ENCODE results near the gene ZNF837. TPM values are rescaled to one million over a fixed set of nuclear protein-coding genes. Genes with fewer than 3 reads are reported as not detected.

Gene ZNF837
- total and polyA plus RNA-seq, 2 of the 4 experiments (the other 2 are of a cell fraction), result 0.54 to 1.2 TPM

DNA sequence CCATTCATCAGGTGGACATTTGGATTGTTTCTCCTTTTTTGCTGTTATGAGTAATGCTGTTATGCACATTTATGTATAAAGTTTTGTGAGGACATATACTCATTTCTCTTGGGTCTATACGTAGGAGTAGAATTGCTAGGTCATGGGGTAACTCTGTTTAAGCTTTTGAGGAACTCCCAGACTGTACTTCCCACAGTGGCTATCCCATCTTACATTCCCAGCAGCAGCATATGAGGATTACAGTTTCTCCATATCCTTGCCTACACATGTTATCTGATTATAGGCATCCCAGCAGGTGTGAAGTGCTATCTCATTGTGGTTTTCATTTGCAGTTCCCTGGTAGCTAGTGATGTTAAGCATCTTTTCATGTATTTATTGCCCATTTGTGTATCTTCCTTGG is 48.1 kb downstream of the ZNF837 start:
- Histone ChIP-seq H3K14ac (replicated peaks; ENCODE audit: low read depth, low read length) (no peak overlapping the region), H3K36me3 (ENCODE audit: control insufficient read depth, insufficient read depth, low read length) (peaks cover 19% of the 10 kb centered on the region), H2BK5ac (ENCODE audit: low read depth, low read length, poor library complexity, severe bottlenecking) (no peak overlapping the region), H2BK20ac (ENCODE audit: low read depth, low read length) (no peak overlapping the region), H3K56ac (ENCODE audit: extremely low read depth, insufficient read depth, low read length) (no peak overlapping the region), H4K20me1 (ENCODE audit: insufficient read depth, low read length) (peaks cover 5% of the 10 kb centered on the region; the same call in 1 of the 2 replicates), H3K18ac (ENCODE audit: low read depth, low read length) (no peak overlapping the region), H2AFZ (replicated peaks; ENCODE audit: low read length, poor library complexity) (no peak overlapping the region), H4K8ac (ENCODE audit: low read depth in 2 of 2, low read length in 2 of 2) (no peak overlapping the region), H2BK120ac (ENCODE audit: low read depth, low read length) (no peak overlapping the region), H4K91ac (ENCODE audit: insufficient read depth, low read depth, low read length) (no peak overlapping the region), H2AK9ac (replicated peaks; ENCODE audit: low read depth, low read length, poor library complexity) (no peak overlapping the region), H3K23ac (ENCODE audit: low read depth, low read length) (no peak overlapping the region), H3K9me3 (ENCODE audit: control insufficient read depth, insufficient read depth, low read length) (peaks cover under 1% of the 10 kb centered on the region; the same call in 1 of the 2 replicates), H3K9me1 (ENCODE audit: insufficient read depth, low read length) (peaks cover 16% of the 10 kb centered on the region), H3K4ac (ENCODE audit: low read depth, low read length) (no peak overlapping the region), H2AK5ac (ENCODE audit: low read depth, low read length) (no peak overlapping the region), H3K4me1 (ENCODE audit: control insufficient read depth, insufficient read depth, low read length) (no peaks in the 10 kb centered on the region), H3K79me1 (ENCODE audit: low read depth in 1 of 2, low read length in 2 of 2) (peaks cover 18 to 48% of the 10 kb centered on the region in 2 experiments), H4K5ac (ENCODE audit: low read depth, low read length) (no peak overlapping the region), H3K27ac (ENCODE audit: insufficient read depth, low read length) (no peak overlapping the region), H3K4me2 (ENCODE audit: low read depth, low read length) (no peak overlapping the region), H2BK15ac (ENCODE audit: low read depth, low read length) (no peak overlapping the region), H3K27me3 (ENCODE audit: control insufficient read depth, insufficient read depth, low read length) (no peaks in the 10 kb centered on the region), H3K9ac (ENCODE audit: low read depth, low read length) (no peak overlapping the region), H3K4me3 (ENCODE audit: insufficient read depth, low read depth, low read length) (no peak overlapping the region)
- in situ Hi-C loops (cut with MboI; ENCODE audit: low sequenced_read_pairs), result no loop called here
- intact Hi-C loops (cut with micrococcal nuclease), result no loop called here
- TF ChIP-seq, protein P1, sequence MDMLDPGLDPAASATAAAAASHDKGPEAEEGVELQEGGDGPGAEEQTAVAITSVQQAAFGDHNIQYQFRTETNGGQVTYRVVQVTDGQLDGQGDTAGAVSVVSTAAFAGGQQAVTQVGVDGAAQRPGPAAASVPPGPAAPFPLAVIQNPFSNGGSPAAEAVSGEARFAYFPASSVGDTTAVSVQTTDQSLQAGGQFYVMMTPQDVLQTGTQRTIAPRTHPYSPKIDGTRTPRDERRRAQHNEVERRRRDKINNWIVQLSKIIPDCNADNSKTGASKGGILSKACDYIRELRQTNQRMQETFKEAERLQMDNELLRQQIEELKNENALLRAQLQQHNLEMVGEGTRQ (IDR thresholded peaks at IDR 0.05; ENCODE audit: low read depth, low read length), result no peak
- no peak for TF ChIP-seq RFX5 (IDR thresholded peaks at IDR 0.05; ENCODE audit: low read depth, low read length)
- TF ChIP-seq, protein P2, sequence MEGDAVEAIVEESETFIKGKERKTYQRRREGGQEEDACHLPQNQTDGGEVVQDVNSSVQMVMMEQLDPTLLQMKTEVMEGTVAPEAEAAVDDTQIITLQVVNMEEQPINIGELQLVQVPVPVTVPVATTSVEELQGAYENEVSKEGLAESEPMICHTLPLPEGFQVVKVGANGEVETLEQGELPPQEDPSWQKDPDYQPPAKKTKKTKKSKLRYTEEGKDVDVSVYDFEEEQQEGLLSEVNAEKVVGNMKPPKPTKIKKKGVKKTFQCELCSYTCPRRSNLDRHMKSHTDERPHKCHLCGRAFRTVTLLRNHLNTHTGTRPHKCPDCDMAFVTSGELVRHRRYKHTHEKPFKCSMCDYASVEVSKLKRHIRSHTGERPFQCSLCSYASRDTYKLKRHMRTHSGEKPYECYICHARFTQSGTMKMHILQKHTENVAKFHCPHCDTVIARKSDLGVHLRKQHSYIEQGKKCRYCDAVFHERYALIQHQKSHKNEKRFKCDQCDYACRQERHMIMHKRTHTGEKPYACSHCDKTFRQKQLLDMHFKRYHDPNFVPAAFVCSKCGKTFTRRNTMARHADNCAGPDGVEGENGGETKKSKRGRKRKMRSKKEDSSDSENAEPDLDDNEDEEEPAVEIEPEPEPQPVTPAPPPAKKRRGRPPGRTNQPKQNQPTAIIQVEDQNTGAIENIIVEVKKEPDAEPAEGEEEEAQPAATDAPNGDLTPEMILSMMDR (conservative IDR thresholded peaks at IDR 0.05; ENCODE audit: low read depth, low read length), result no peak
- TF ChIP-seq MAZ (IDR thresholded peaks at IDR 0.05; ENCODE audit: borderline replicate concordance, low read depth, low read length), result no peak
- TF ChIP-seq CHD1 (IDR thresholded peaks at IDR 0.05; ENCODE audit: low read depth, low read length), result no peak
- TF ChIP-seq POLR2A (IDR thresholded peaks at IDR 0.05; ENCODE audit: low read depth, low read length), result no peak
- TF ChIP-seq BHLHE40 (IDR thresholded peaks at IDR 0.05; ENCODE audit: low read depth, low read length), result no peak
- no peak for TF ChIP-seq RCOR1 (IDR thresholded peaks at IDR 0.05; ENCODE audit: insufficient replicate concordance, low read length)
- TF ChIP-seq SMC3 (IDR thresholded peaks at IDR 0.05; ENCODE audit: low read depth, low read length), result no peak
- TF ChIP-seq, protein P3, sequence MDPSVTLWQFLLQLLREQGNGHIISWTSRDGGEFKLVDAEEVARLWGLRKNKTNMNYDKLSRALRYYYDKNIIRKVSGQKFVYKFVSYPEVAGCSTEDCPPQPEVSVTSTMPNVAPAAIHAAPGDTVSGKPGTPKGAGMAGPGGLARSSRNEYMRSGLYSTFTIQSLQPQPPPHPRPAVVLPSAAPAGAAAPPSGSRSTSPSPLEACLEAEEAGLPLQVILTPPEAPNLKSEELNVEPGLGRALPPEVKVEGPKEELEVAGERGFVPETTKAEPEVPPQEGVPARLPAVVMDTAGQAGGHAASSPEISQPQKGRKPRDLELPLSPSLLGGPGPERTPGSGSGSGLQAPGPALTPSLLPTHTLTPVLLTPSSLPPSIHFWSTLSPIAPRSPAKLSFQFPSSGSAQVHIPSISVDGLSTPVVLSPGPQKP (IDR thresholded peaks at IDR 0.05; ENCODE audit: borderline replicate concordance, low read depth, low read length), result no peak
- TF ChIP-seq FOS (IDR thresholded peaks at IDR 0.05; ENCODE audit: low read depth, low read length), result no peak
- TF ChIP-seq MAFK (IDR thresholded peaks at IDR 0.05; ENCODE audit: low read depth, low read length), result no peak
- no peak for TF ChIP-seq MXI1 (IDR thresholded peaks at IDR 0.05; ENCODE audit: borderline replicate concordance, low read depth, low read length)
- no peak for TF ChIP-seq NFE2L2 (IDR thresholded peaks at IDR 0.05; ENCODE audit: low read depth, low read length)
- no peak for TF ChIP-seq CEBPB (IDR thresholded peaks at IDR 0.05; ENCODE audit: low read depth, low read length)
- TF ChIP-seq RAD21 (IDR thresholded peaks at IDR 0.05; ENCODE audit: low read length), result no peak
- DNase-seq (no peak), ATAC-seq (ENCODE audit: low read depth) (no peak)
- CTCF ChIA-PET, result no interaction called here
- dilution Hi-C loops (cut with HindIII; ENCODE audit: low sequenced_read_pairs, unreplicated experiment), result no loop called here
- POLR2A ChIA-PET (ENCODE audit: unreplicated experiment), result no interaction called here
- BruUV-seq (replicated peaks), result no TSS peak
- WGBS, 2 experiments (ENCODE audit: extremely low coverage in 2 of 2, insufficient read length in 1 of 2), result no CpG with 5 or more reads among the region's 1 CpG

Data from IMR-90 (cell line).